Testis (tissue), 2 donors: Measurements from ENCODE around the gene DDX24.

Source experiments
- POLR2A ChIP-seq: fragments of 450-650 bp; IDR thresholded peaks from one replicate; pipeline ENCODE4 v1.6.1; 2017; ENCODE audit warnings: antibody characterized with exemption, mild to moderate bottlenecking, moderate library complexity
- TF ChIP-seq, protein P1 (sequence below), 3 experiments: fragments of 450-650 bp in 2 of 3; fragments of 200-600 bp in 1 of 3; sonication (generic) in 1 of 3; IDR thresholded peaks; one replicate each; pipeline ENCODE4 v1.5.1; 2016 to 2019; ENCODE audit warnings: antibody characterized with exemption in 3 of 3, mild to moderate bottlenecking in 2 of 3, moderate library complexity in 1 of 3

DNA sequence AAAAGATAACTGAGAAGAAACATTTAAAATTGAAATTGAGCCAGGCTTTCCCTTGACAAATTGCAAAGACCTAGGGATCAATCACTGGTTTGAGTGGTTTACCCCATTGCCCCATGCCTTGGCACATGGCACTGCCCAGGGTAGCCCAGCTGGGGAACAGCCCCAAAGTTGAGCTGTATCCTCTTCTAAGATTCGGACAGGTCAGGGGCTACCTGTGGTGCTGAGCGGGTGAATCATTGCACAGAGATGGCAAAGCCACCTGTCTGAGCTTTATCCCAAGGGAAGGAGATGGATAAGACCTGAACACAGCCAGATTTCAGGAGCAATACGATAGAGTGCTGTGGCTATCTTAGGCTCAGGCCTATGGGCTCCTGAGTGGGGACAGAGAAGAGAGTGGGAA is 41.4 kb upstream of the DDX24 start:
- TF ChIP-seq, protein P1, sequence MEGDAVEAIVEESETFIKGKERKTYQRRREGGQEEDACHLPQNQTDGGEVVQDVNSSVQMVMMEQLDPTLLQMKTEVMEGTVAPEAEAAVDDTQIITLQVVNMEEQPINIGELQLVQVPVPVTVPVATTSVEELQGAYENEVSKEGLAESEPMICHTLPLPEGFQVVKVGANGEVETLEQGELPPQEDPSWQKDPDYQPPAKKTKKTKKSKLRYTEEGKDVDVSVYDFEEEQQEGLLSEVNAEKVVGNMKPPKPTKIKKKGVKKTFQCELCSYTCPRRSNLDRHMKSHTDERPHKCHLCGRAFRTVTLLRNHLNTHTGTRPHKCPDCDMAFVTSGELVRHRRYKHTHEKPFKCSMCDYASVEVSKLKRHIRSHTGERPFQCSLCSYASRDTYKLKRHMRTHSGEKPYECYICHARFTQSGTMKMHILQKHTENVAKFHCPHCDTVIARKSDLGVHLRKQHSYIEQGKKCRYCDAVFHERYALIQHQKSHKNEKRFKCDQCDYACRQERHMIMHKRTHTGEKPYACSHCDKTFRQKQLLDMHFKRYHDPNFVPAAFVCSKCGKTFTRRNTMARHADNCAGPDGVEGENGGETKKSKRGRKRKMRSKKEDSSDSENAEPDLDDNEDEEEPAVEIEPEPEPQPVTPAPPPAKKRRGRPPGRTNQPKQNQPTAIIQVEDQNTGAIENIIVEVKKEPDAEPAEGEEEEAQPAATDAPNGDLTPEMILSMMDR (IDR thresholded peaks at IDR 0.05) = no peak
- no peak for TF ChIP-seq POLR2A
